ENCODE results near the gene KLHL29. TPM values are rescaled to one million over a fixed set of nuclear protein-coding genes. Genes with fewer than 3 reads are reported as not detected.

The KLHL29 gene
- total RNA-seq, 1 donor from 2014 or later, result 8.4 TPM

GRCh38 chr2:23467618-23468017, 82.6 kb downstream of the KLHL29 start:
- DNase-seq (ENCODE audit: low read depth, low spot score), result no peak
- peaks cover 6% of the 10 kb centered on the region for H3K36me3 Mint-ChIP-seq (ENCODE audit: low read depth)
- no peaks in the 10 kb centered on the region for H3K27me3 Mint-ChIP-seq (ENCODE audit: low read depth)
- no peak overlapping the region for H3K27ac Mint-ChIP-seq (ENCODE audit: unreplicated experiment)
- peaks cover 21% of the 10 kb centered on the region for H3K4me1 Mint-ChIP-seq
- no peak for TF ChIP-seq CTCF (conservative IDR thresholded peaks at IDR 0.05)
- H3K4me3 Mint-ChIP-seq, result no peak overlapping the region
- no peaks in the 10 kb centered on the region for H3K9me3 Mint-ChIP-seq

- Mint-ChIP-seq H3K9me3 (no peaks in the 10 kb centered on the region), H3K4me1 (peaks cover 24% of the 10 kb centered on the region), H3K36me3 (ENCODE audit: low read depth) (peaks cover 7% of the 10 kb centered on the region), H3K27me3 (ENCODE audit: low read depth) (no peaks in the 10 kb centered on the region), H3K27ac (ENCODE audit: unreplicated experiment) (peak overlapping the region; percentile 62), H3K4me3 (no peak overlapping the region)
- no peak for TF ChIP-seq CTCF (conservative IDR thresholded peaks at IDR 0.05)
- no peak for DNase-seq (ENCODE audit: low read depth, low spot score)
These were observed 83.6 kb downstream of the KLHL29 start for GRCh38 chr2:23468474-23469141.

- no peak for TF ChIP-seq CTCF (conservative IDR thresholded peaks at IDR 0.05)
- peaks cover 3% of the 10 kb centered on the region for H3K9me3 Mint-ChIP-seq
- no peak overlapping the region for H3K4me3 Mint-ChIP-seq
- peaks cover 24% of the 10 kb centered on the region for H3K4me1 Mint-ChIP-seq
- H3K36me3 Mint-ChIP-seq (ENCODE audit: low read depth), result peaks cover 9% of the 10 kb centered on the region
- H3K27ac Mint-ChIP-seq (ENCODE audit: unreplicated experiment), result no peak overlapping the region
- DNase-seq (ENCODE audit: low read depth, low spot score), result no peak
- H3K27me3 Mint-ChIP-seq (ENCODE audit: low read depth), result no peaks in the 10 kb centered on the region
These were observed 84.2 kb downstream of the KLHL29 start for GRCh38 chr2:23469142-23469540.

DNA sequence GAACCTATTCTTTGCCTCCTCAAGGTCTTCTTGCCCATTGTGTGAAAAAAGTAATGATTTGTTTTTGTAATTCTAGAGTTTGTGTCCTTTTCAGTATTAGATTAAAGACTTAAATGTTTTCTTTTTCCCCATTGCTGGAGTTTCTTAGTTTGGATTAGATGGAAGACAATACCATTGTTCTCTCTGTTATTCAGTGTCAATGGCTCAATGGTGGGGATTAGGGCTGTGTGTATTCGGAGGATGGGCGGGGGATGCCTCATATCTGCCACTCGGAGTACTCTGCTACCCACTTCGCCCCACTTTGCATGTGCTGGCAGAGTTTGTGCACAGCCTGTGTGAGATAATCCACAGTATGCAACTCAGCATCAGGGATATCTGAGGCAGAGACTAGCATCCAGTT, 90.1 kb downstream of the KLHL29 start:
- H3K9me3 Mint-ChIP-seq, result peaks cover 3% of the 10 kb centered on the region
- no peaks in the 10 kb centered on the region for H3K27me3 Mint-ChIP-seq (ENCODE audit: low read depth)
- DNase-seq (ENCODE audit: low read depth, low spot score), result no peak
- peaks cover 4% of the 10 kb centered on the region for H3K36me3 Mint-ChIP-seq (ENCODE audit: low read depth)
- peaks cover 31% of the 10 kb centered on the region for H3K4me1 Mint-ChIP-seq
- H3K27ac Mint-ChIP-seq (ENCODE audit: unreplicated experiment), result no peak overlapping the region
- no peak overlapping the region for H3K4me3 Mint-ChIP-seq
- no peak for TF ChIP-seq CTCF (conservative IDR thresholded peaks at IDR 0.05)

- H3K4me1 Mint-ChIP-seq, result peaks cover 30% of the 10 kb centered on the region
- TF ChIP-seq CTCF (conservative IDR thresholded peaks at IDR 0.05), result no peak
- H3K36me3 Mint-ChIP-seq (ENCODE audit: low read depth), result peaks cover 4% of the 10 kb centered on the region
- H3K9me3 Mint-ChIP-seq, result peaks cover 3% of the 10 kb centered on the region
- H3K4me3 Mint-ChIP-seq, result no peak overlapping the region
- H3K27me3 Mint-ChIP-seq (ENCODE audit: low read depth), result no peaks in the 10 kb centered on the region
- DNase-seq (ENCODE audit: low read depth, low spot score), result no peak
- H3K27ac Mint-ChIP-seq (ENCODE audit: unreplicated experiment), result no peak overlapping the region
These were observed 90.5 kb downstream of the KLHL29 start for GRCh38 chr2:23475473-23475872.
